Tibial nerve (tissue), 4 donors: ENCODE results near the gene CAND1.

ENCODE experiments used
- CTCF ChIP-seq, 5 experiments: fragments of 200-600 bp in 3 of 5; fragments of 450-650 bp in 2 of 5; sonication (generic) in 3 of 5; IDR thresholded peaks; one replicate each; pipeline ENCODE4 v1.5.1; 2016 to 2019; ENCODE audit warnings: antibody characterized with exemption in 5 of 5, mild to moderate bottlenecking in 3 of 5, moderate library complexity in 2 of 5
- EP300 ChIP-seq, 2 donors: sonication (generic); formaldehyde crosslinking; IDR thresholded peaks; one replicate each; pipeline ENCODE4 v1.6.1; 2017; ENCODE audit warnings: antibody characterized with exemption in 2 of 2, mild to moderate bottlenecking in 1 of 2
- POLR2A ChIP-seq, 2 donors: fragments of 450-650 bp; IDR thresholded peaks; one replicate each; pipeline ENCODE4 v1.6.1; 2017; ENCODE audit warnings: antibody characterized with exemption in 2 of 2, mild to moderate bottlenecking in 2 of 2, moderate library complexity in 2 of 2

- no peak for TF ChIP-seq CTCF (IDR thresholded peaks at IDR 0.05)
- no peak for TF ChIP-seq POLR2A (IDR thresholded peaks at IDR 0.05)
- TF ChIP-seq EP300 (IDR thresholded peaks at IDR 0.05), result no peak
These were observed 53.4 kb downstream of the CAND1 start for GRCh38 chr12:67322580-67322979.
